Mucosa of descending colon (tissue), 3 donors: ENCODE measurements around the gene HCN1. TPM values are rescaled to one million over a fixed set of nuclear protein-coding genes. Genes with fewer than 3 reads are reported as not detected.

Experiments
- ATAC-seq: fragments of 200-7000 bp; cut with Tn5 transposase; one replicate; pipeline ENCODE4 v1.9.1; 2020; ENCODE audit warnings: mild to moderate bottlenecking, moderate library complexity
- DNase-seq, 3 donors: peaks; one replicate each; pipeline ENCODE4 v3.0.0-alpha.2; 2020
- H3K36me3 ChIP-seq: fragments of 200-600 bp; one replicate; pipeline ENCODE4 v1.8.0; 2021; ENCODE audit warnings: low read depth, mild to moderate bottlenecking
- H3K4me1 ChIP-seq: fragments of 200-600 bp; one replicate; pipeline ENCODE4 v1.8.0; 2021; ENCODE audit warnings: low read depth, mild to moderate bottlenecking
- H3K4me3 ChIP-seq: fragments of 200-600 bp; one replicate; pipeline ENCODE4 v1.8.0; 2021; ENCODE audit warnings: mild to moderate bottlenecking
- H3K9me3 ChIP-seq: fragments of 200-600 bp; one replicate; pipeline ENCODE4 v1.8.0; 2021; ENCODE audit warnings: mild to moderate bottlenecking
- CTCF ChIP-seq: fragments of 200-600 bp; IDR thresholded peaks from one replicate; pipeline ENCODE4 v1.8.0; 2022; ENCODE audit warnings: antibody characterized with exemption, mild to moderate bottlenecking
- intact Hi-C, 2 donors: fragments of 100-400 bp; cut with DNase I in 1 of 2; cut with micrococcal nuclease in 1 of 2; formaldehyde crosslinking; loops; one replicate each; pipeline versions ENCODE4 v1.11.0 to v1.11.1; 2022; cut with DNase I, micrococcal nuclease
- total RNA-seq, 3 donors: library from RNA; stranded (reverse); fragmentation: NEBNext Ultra II Directional in 2 of 3; extraction: Animal tissue kit (Norgen Biotek cat#: 25700) in 2 of 3; gene quantifications; one replicate each; pipeline versions ENCODE4 v1.2.1 to v1.2.4, GENCODE V29; 2021 to 2023
- donor health status: DM: no; HTN: no; CAD: no; lungs with moderate emphysema.
- donor health status: DM: no; HTN: no; CAD: no.
- donor health status: DM: no; HTN: yes; CAD: no.

Gene HCN1
- total RNA-seq, 3 donors from 2014 or later, result 0.05 to 0.35 TPM; not detected in 1

GRCh38 chr5:45281081-45281480 is 415.1 kb downstream of the HCN1 start:
- Histone ChIP-seq H3K9me3 (no peaks in the 10 kb centered on the region), H3K4me1 (no peaks in the 10 kb centered on the region), H3K4me3 (no peak overlapping the region), H3K36me3 (no peaks in the 10 kb centered on the region)
- DNase-seq, result no peak
- TF ChIP-seq CTCF, result no peak
- intact Hi-C loops, result no loop called here
- no peak for ATAC-seq

- intact Hi-C loops, result no loop called here
- DNase-seq (no peak), ATAC-seq (no peak)
- no peak for TF ChIP-seq CTCF
- Histone ChIP-seq H3K9me3 (no peaks in the 10 kb centered on the region), H3K4me1 (no peaks in the 10 kb centered on the region), H3K36me3 (no peaks in the 10 kb centered on the region), H3K4me3 (no peak overlapping the region)
Observed at GRCh38 chr5:45279109-45279508, 417.1 kb downstream of the HCN1 start.

- H3K36me3 ChIP-seq, result no peaks in the 10 kb centered on the region
- no peak for TF ChIP-seq CTCF
- H3K9me3 ChIP-seq, result no peaks in the 10 kb centered on the region
- no peak overlapping the region for H3K4me3 ChIP-seq
- no peaks in the 10 kb centered on the region for H3K4me1 ChIP-seq
- intact Hi-C loops, result no loop called here
- DNase-seq (no peak), ATAC-seq (no peak)
Observed at GRCh38 chr5:45277860-45278259, 418.3 kb downstream of the HCN1 start.

GRCh38 chr5:45274241-45274640 is 421.9 kb downstream of the HCN1 start:
- peak; percentile 100 for ATAC-seq

GRCh38 chr5:45271626-45272025 is 424.6 kb downstream of the HCN1 start:
- intact Hi-C loops, result no loop called here
- no peaks in the 10 kb centered on the region for H3K4me1 ChIP-seq
- no peak for TF ChIP-seq CTCF
- ATAC-seq (no peak), DNase-seq (no peak)
- no peak overlapping the region for H3K4me3 ChIP-seq
- no peaks in the 10 kb centered on the region for H3K9me3 ChIP-seq
- H3K36me3 ChIP-seq, result no peaks in the 10 kb centered on the region

More at GRCh38 chr5:45274241-45274640, 421.9 kb downstream of the HCN1 start:
- intact Hi-C loops, result no loop called here
- Histone ChIP-seq H3K36me3 (no peaks in the 10 kb centered on the region), H3K9me3 (no peaks in the 10 kb centered on the region), H3K4me3 (no peak overlapping the region), H3K4me1 (no peaks in the 10 kb centered on the region)
- DNase-seq, result peak in 1 of 3 donors; percentile 52
- TF ChIP-seq CTCF, result no peak

- DNase-seq (no peak), ATAC-seq (no peak)
- H3K4me1 ChIP-seq, result no peaks in the 10 kb centered on the region
- intact Hi-C loops, result no loop called here
- H3K36me3 ChIP-seq, result no peaks in the 10 kb centered on the region
- no peak for TF ChIP-seq CTCF
- H3K4me3 ChIP-seq, result no peak overlapping the region
- H3K9me3 ChIP-seq, result no peaks in the 10 kb centered on the region
Observed at GRCh38 chr5:45264447-45264846, 431.7 kb downstream of the HCN1 start.
